Measurements from ENCODE around the gene ZFAND3.

DNA sequence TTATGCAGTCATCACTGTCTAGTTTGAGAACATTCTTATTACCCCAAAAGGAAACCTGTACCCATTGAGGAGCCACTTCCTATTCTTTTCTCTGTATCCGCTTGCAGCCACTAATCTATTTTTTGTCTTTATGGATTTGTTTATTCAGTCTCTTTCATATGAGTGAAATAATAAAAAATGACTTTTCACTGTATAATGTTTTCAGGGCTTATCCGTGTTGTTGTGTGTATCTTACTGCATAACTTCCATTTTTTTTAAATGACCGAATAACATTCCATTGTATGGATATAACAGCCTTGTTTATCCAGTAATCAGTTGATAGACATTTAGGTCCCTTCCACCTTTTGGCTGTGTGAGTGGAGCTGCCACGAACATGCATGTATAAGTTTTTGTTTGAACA, 86.6 kb downstream of the ZFAND3 start:
- TF ChIP-seq, protein P1, sequence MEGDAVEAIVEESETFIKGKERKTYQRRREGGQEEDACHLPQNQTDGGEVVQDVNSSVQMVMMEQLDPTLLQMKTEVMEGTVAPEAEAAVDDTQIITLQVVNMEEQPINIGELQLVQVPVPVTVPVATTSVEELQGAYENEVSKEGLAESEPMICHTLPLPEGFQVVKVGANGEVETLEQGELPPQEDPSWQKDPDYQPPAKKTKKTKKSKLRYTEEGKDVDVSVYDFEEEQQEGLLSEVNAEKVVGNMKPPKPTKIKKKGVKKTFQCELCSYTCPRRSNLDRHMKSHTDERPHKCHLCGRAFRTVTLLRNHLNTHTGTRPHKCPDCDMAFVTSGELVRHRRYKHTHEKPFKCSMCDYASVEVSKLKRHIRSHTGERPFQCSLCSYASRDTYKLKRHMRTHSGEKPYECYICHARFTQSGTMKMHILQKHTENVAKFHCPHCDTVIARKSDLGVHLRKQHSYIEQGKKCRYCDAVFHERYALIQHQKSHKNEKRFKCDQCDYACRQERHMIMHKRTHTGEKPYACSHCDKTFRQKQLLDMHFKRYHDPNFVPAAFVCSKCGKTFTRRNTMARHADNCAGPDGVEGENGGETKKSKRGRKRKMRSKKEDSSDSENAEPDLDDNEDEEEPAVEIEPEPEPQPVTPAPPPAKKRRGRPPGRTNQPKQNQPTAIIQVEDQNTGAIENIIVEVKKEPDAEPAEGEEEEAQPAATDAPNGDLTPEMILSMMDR (IDR thresholded peaks at IDR 0.05; ENCODE audit: borderline replicate concordance, extremely low read depth, low read length, poor library complexity, severe bottlenecking) = no peak
- no peak for TF ChIP-seq EZH2 (IDR thresholded peaks at IDR 0.05; ENCODE audit: borderline replicate concordance, low read depth, low read length, severe bottlenecking)
